ENCODE measurements around the gene C14orf93.
A peak's percentile ranks its signal among the peaks of the same experiment; 100 is the strongest.

DNA sequence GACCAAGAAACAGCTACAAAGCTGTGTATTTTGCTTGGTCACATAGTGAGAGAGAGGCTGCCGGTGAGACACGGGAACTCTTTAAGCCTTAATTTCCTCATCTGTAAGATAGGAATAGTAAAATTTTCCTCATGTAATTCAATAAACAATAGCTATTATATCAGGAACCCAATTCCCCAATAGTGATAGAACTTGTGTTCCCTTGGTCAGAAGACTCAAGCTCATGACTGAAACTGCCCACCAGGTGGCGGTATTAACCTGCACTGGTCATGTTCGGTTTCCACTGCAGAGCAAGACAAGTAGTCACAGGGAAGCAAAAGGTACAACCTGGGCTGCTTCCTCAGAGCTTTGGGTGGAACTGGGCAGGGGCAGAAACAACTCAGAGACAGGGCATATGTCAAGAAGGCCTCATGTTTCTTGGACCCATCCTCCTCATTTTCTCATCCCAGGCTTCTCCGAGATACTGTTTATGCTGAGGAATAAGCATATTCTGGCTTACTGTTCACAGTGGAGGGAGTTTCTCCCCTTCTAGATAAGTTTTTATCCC, 23.4 kb downstream of the C14orf93 start:
- TF ChIP-seq, protein P1, sequence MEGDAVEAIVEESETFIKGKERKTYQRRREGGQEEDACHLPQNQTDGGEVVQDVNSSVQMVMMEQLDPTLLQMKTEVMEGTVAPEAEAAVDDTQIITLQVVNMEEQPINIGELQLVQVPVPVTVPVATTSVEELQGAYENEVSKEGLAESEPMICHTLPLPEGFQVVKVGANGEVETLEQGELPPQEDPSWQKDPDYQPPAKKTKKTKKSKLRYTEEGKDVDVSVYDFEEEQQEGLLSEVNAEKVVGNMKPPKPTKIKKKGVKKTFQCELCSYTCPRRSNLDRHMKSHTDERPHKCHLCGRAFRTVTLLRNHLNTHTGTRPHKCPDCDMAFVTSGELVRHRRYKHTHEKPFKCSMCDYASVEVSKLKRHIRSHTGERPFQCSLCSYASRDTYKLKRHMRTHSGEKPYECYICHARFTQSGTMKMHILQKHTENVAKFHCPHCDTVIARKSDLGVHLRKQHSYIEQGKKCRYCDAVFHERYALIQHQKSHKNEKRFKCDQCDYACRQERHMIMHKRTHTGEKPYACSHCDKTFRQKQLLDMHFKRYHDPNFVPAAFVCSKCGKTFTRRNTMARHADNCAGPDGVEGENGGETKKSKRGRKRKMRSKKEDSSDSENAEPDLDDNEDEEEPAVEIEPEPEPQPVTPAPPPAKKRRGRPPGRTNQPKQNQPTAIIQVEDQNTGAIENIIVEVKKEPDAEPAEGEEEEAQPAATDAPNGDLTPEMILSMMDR (IDR thresholded peaks at IDR 0.05 in 4 of 5, conservative IDR thresholded peaks at IDR 0.05 in 1 of 5) = peak; percentile 76 to 94 (median 84)
- TF ChIP-seq POLR2A (IDR thresholded peaks at IDR 0.05) = no peak

Data from gastrocnemius medialis (tissue), 4 donors.